CD14-positive monocyte (primary cell): ENCODE data around the gene FMO3. TPM values are rescaled to one million over a fixed set of nuclear protein-coding genes. Genes with fewer than 3 reads are reported as not detected.

Source experiments
- DNase-seq, 3 donors: peaks; one replicate each; pipeline ENCODE4 v3.0.0-alpha.2; 2011 to 2022
- H2AFZ ChIP-seq: 2 replicates; pipeline ENCODE4 v1.6.0; 2012; ENCODE audit warnings: mild to moderate bottlenecking, low read depth, low read length, inconsistent platforms; ENCODE audit not compliant: insufficient read depth, poor library complexity, severe bottlenecking
- H3K27ac ChIP-seq, 2 donors: 1 replicate in 1 of 2; 2 replicates in 1 of 2; pipeline ENCODE4 v1.5.1; 2012 to 2013; ENCODE audit warnings: low read length in 2 of 2, control low read depth in 1 of 2, inconsistent platforms in 1 of 2, low read depth in 1 of 2, mild to moderate bottlenecking in 1 of 2
- H3K27me3 ChIP-seq, 2 donors: one replicate each; pipeline versions ENCODE4 v1.6.0 to v1.6.1; 2011 to 2013; ENCODE audit warnings: low read length in 2 of 2; ENCODE audit not compliant: control insufficient read depth in 2 of 2, insufficient read depth in 2 of 2
- H3K36me3 ChIP-seq, 2 donors: replicated peaks in 1 of 2; 1 replicate in 1 of 2; 2 replicates in 1 of 2; pipeline versions ENCODE4 v1.5.1 to v1.6.1; 2012 to 2013; ENCODE audit warnings: low read length in 2 of 2, control low read depth in 1 of 2, inconsistent platforms in 1 of 2, mild to moderate bottlenecking in 1 of 2; ENCODE audit not compliant: insufficient read depth in 2 of 2, control insufficient read depth in 1 of 2
- H3K4me1 ChIP-seq, 2 donors: 1 replicate in 1 of 2; 2 replicates in 1 of 2; pipeline versions ENCODE4 v1.5.1 to v1.6.1; 2012 to 2013; ENCODE audit warnings: low read length in 2 of 2, control low read depth in 1 of 2, inconsistent platforms in 1 of 2, mild to moderate bottlenecking in 1 of 2, moderate library complexity in 1 of 2; ENCODE audit not compliant: insufficient read depth in 2 of 2, control insufficient read depth in 1 of 2
- H3K4me2 ChIP-seq: replicated peaks from 2 replicates; pipeline ENCODE3; 2012; ENCODE audit warnings: low read length, moderate library complexity, mild to moderate bottlenecking; ENCODE audit not compliant: poor library complexity, severe bottlenecking; ENCODE audit errors: extremely low read depth
- H3K4me3 ChIP-seq, 3 experiments: fragments of 200-600 bp in 1 of 3; sonication (generic) in 1 of 3; replicated peaks in 1 of 3; 1 replicate in 2 of 3; 2 replicates in 1 of 3; pipeline ENCODE4 v1.5.1; 2011 to 2013; ENCODE audit warnings: low read length in 3 of 3, mild to moderate bottlenecking in 3 of 3, control low read depth in 2 of 3, low read depth in 2 of 3, inconsistent platforms in 1 of 3, moderate library complexity in 1 of 3
- H3K79me2 ChIP-seq: 2 replicates; pipeline ENCODE4 v1.6.0; 2012; ENCODE audit warnings: mild to moderate bottlenecking, control low read depth, inconsistent platforms, low read length, moderate library complexity; ENCODE audit not compliant: insufficient read depth
- H3K9ac ChIP-seq: 2 replicates; pipeline ENCODE4 v1.6.0; 2017; ENCODE audit warnings: low read length, mild to moderate bottlenecking; ENCODE audit not compliant: insufficient read depth, poor library complexity, severe bottlenecking
- H3K9me3 ChIP-seq, 2 donors: replicated peaks in 1 of 2; 1 replicate in 1 of 2; 2 replicates in 1 of 2; pipeline versions ENCODE4 v1.5.1 to v1.6.1; 2012 to 2013; ENCODE audit warnings: low read length in 2 of 2, control low read depth in 1 of 2; ENCODE audit not compliant: control insufficient read depth in 1 of 2, insufficient read depth in 1 of 2
- H4K20me1 ChIP-seq: 2 replicates; pipeline ENCODE4 v1.6.0; 2012; ENCODE audit warnings: mild to moderate bottlenecking, low read length, control low read depth, moderate library complexity; ENCODE audit not compliant: insufficient read depth
- H3K27ac Mint-ChIP-seq, 7 donors: one replicate each; pipeline ENCODE4 v1.8.0; 2020; ENCODE audit warnings: mild to moderate bottlenecking in 7 of 7, mixed read lengths in 7 of 7, moderate library complexity in 6 of 7, inconsistent platforms in 2 of 7
- H3K27me3 Mint-ChIP-seq, 3 donors: one replicate each; pipeline ENCODE4 v1.8.0; 2021 to 2022; ENCODE audit warnings: low read depth in 3 of 3, mild to moderate bottlenecking in 3 of 3, mixed read lengths in 3 of 3, moderate library complexity in 3 of 3, inconsistent platforms in 1 of 3
- H3K36me3 Mint-ChIP-seq, 2 donors: one replicate each; pipeline ENCODE4 v1.8.0; 2020; ENCODE audit warnings: mixed read lengths in 2 of 2, inconsistent platforms in 1 of 2, mild to moderate bottlenecking in 1 of 2
- H3K4me1 Mint-ChIP-seq: one replicate; pipeline ENCODE4 v1.8.0; 2020; ENCODE audit warnings: mild to moderate bottlenecking, mixed read lengths
- H3K4me3 Mint-ChIP-seq, 2 donors: one replicate each; pipeline ENCODE4 v1.8.0; 2020; ENCODE audit warnings: mild to moderate bottlenecking in 2 of 2, mixed read lengths in 2 of 2, moderate library complexity in 1 of 2
- H3K9me3 Mint-ChIP-seq, 7 donors: one replicate each; pipeline ENCODE4 v1.8.0; 2020 to 2022; ENCODE audit warnings: mixed read lengths in 7 of 7, mild to moderate bottlenecking in 6 of 7, moderate library complexity in 6 of 7, inconsistent platforms in 2 of 7
- CTCF ChIP-seq: fragments of 200-600 bp; IDR thresholded peaks from one replicate; pipeline ENCODE4 v1.8.0; 2022; ENCODE audit warnings: antibody characterized with exemption, mild to moderate bottlenecking
- WGBS: methylation state at CpG from one replicate; pipeline ENCODE4 v1.1.5; 2013; ENCODE audit warnings: missing lambda C conversion rate; ENCODE audit not compliant: insufficient coverage; 5-methylcytosine and 5-hydroxymethylcytosine counted together
- intact Hi-C, 2 donors: fragments of 100-400 bp; cut with micrococcal nuclease; formaldehyde crosslinking; loops; one replicate each; pipeline versions ENCODE4 v1.15.0 to v1.15.1; 2023
- polyA plus RNA-seq, 3 donors: library from polyadenylated mRNA; depleted of rRNA in 1 of 3; unstranded in 2 of 3; stranded (reverse) in 1 of 3; fragments of 300-500 nt in 2 of 3; fragments of >200 nt in 1 of 3; fragmentation: Illumina TruSeq in 2 of 3; gene quantifications; 1 replicate in 2 of 3; 2 replicates in 1 of 3; pipeline ENCODE4 v1.2.3, GENCODE V29; 2012 to 2021

Gene FMO3
- polyA plus RNA-seq, 3 donors: not detected

GRCh38 chr1:171052977-171053376, 37.7 kb upstream of the FMO3 start:
- Mint-ChIP-seq H3K4me1 (no peaks in the 10 kb centered on the region), H3K9me3 (peaks cover 14 to 35% (median 18%) of the 10 kb centered on the region in 7 donors), H3K36me3 (no peaks in the 10 kb centered on the region), H3K27ac (no peak overlapping the region), H3K27me3 (peaks cover 0 to 1% (median 0%) of the 10 kb centered on the region in 3 donors), H3K4me3 (no peak overlapping the region)
- Histone ChIP-seq H3K27me3 (no peaks in the 10 kb centered on the region), H3K9ac (no peak overlapping the region), H3K4me3 (no peak overlapping the region), H3K4me2 (no peak overlapping the region), H3K9me3 (peaks cover 23 to 40% of the 10 kb centered on the region in 2 donors), H3K4me1 (no peaks in the 10 kb centered on the region), H3K27ac (no peak overlapping the region), H4K20me1 (no peaks in the 10 kb centered on the region), H3K36me3 (no peaks in the 10 kb centered on the region), H3K79me2 (no peaks in the 10 kb centered on the region), H2AFZ (no peak overlapping the region)
- TF ChIP-seq CTCF: no peak
- intact Hi-C loops: no loop called here
- 93% methylated on average over 2 of the region's 2 CpGs for WGBS
- no peak for DNase-seq

GRCh38 chr1:171055966-171056643, 34.6 kb upstream of the FMO3 start:
- intact Hi-C loops: no loop called here
- Mint-ChIP-seq H3K27ac (no peak overlapping the region), H3K27me3 (peaks cover 0 to 1% (median 0%) of the 10 kb centered on the region in 3 donors), H3K9me3 (peaks cover 8 to 21% (median 12%) of the 10 kb centered on the region in 7 donors), H3K36me3 (no peaks in the 10 kb centered on the region), H3K4me1 (no peaks in the 10 kb centered on the region), H3K4me3 (no peak overlapping the region)
- no peaks in the 10 kb centered on the region for H3K79me2 ChIP-seq
- no peak overlapping the region for H3K9ac ChIP-seq
- no peak overlapping the region for H3K4me3 ChIP-seq
- no peak overlapping the region for H3K4me2 ChIP-seq
- peaks cover 15 to 22% of the 10 kb centered on the region in 2 donors for H3K9me3 ChIP-seq
- H3K27ac ChIP-seq: no peak overlapping the region
- no peak overlapping the region for H2AFZ ChIP-seq
- H4K20me1 ChIP-seq: no peaks in the 10 kb centered on the region
- H3K4me1 ChIP-seq: no peaks in the 10 kb centered on the region
- TF ChIP-seq CTCF: no peak
- H3K27me3 ChIP-seq: no peaks in the 10 kb centered on the region
- no peaks in the 10 kb centered on the region for H3K36me3 ChIP-seq
- DNase-seq: no peak
- WGBS: 89% methylated on average over 1 of the region's 3 CpGs
